Measurements from ENCODE around the gene MACROD2. TPM values are rescaled to one million over a fixed set of nuclear protein-coding genes. Genes with fewer than 3 reads are reported as not detected.
"Not testable (repeated sequence)": the region's sequence is repeated elsewhere in the genome, so short reads cannot be mapped to it uniquely, and the experiment has no call there.

The MACROD2 gene
- polyA plus RNA-seq, 6 donors from 2014 or later: 27.2 to 49.3 (median 36.4) TPM

- Mint-ChIP-seq H3K27me3 (no peaks in the 10 kb centered on the region), H3K4me1 (peaks cover 13 to 24% (median 17%) of the 10 kb centered on the region in 3 donors), H3K27ac (peak overlapping the region in 2 of 6 donors; percentile 6 to 60), H3K36me3 (peaks cover 12 to 25% of the 10 kb centered on the region in 2 donors), H3K9me3 (peaks cover 0 to 3% (median 0%) of the 10 kb centered on the region in 7 donors), H3K4me3 (no peak overlapping the region)
- ATAC-seq (ENCODE audit: low read depth in 2 of 2): no peak
- no peak for DNase-seq
These were observed 2016.2 kb downstream of the MACROD2 start for GRCh38 chr20:16011519-16011918.

DNA sequence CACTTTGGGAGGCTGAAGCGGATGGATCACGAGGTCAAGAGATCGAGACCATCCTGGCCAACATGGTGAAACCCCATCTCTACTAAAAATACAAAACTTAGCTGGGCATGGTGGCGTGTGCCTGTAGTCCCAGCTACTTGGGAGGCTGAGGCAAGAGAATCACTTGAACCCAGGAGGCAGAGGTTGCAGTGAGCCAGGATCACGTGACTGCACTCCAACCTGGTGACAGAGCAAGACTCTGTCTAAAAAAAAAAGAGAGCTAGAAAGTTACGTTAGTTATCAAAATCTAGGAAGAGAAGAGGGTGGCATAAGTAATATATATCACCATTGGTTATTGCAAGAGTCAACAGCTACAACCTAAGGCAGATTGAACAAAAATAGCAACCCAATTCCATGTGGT lies 2017.6 kb downstream of the MACROD2 start:
- not testable (repeated sequence) for H3K4me3 Mint-ChIP-seq
- H3K27ac Mint-ChIP-seq: peak overlapping the region in 2 of 6 donors; percentile 58 to 92

DNA sequence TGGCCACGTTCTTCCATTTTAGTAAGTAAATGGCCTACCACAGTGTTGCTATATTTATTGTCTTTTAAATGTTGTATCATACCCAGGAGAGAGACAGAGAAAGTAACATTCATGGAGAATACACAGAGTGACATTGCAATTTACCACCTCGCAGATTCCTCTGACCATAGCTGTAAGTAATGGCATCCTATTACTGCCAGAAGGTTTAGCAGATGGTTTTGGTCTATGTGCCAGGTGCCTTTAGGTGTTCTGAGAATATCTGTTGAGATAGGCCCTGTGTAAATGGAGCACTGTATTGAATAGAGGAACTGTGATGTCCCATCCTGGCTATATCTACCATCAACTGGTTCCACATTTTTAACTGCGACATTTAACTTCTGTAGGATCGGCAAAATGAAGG lies 2018.3 kb downstream of the MACROD2 start:
- H3K4me3 Mint-ChIP-seq: no peak overlapping the region
- H3K27ac Mint-ChIP-seq: peak overlapping the region in 1 of 6 donors; percentile 72
- ATAC-seq (ENCODE audit: low read depth in 2 of 2) (no peak), DNase-seq (no peak)
- no peaks in the 10 kb centered on the region for H3K27me3 Mint-ChIP-seq
- H3K4me1 Mint-ChIP-seq: peaks cover 14 to 41% (median 26%) of the 10 kb centered on the region in 3 donors
- peaks cover 31 to 39% of the 10 kb centered on the region in 2 donors for H3K36me3 Mint-ChIP-seq
- peaks cover 0 to 5% (median 0%) of the 10 kb centered on the region in 7 donors for H3K9me3 Mint-ChIP-seq

More for the DNA sequence above, 2017.6 kb downstream of the MACROD2 start:
- ATAC-seq (ENCODE audit: low read depth in 2 of 2); DNase-seq; H3K9me3 Mint-ChIP-seq; H3K27me3 Mint-ChIP-seq: not testable (repeated sequence)
- Mint-ChIP-seq H3K36me3 (peaks cover 25 to 38% of the 10 kb centered on the region in 2 donors), H3K4me1 (peaks cover 17 to 35% (median 22%) of the 10 kb centered on the region in 3 donors)

- DNase-seq: no peak
- Mint-ChIP-seq H3K27me3 (no peaks in the 10 kb centered on the region), H3K27ac (peak overlapping the region in 2 of 6 donors; percentile 29 to 72), H3K4me1 (peaks cover 18 to 49% (median 30%) of the 10 kb centered on the region in 3 donors), H3K4me3 (no peak overlapping the region), H3K36me3 (peaks cover 32 to 39% of the 10 kb centered on the region in 2 donors), H3K9me3 (peaks cover 0 to 5% (median 0%) of the 10 kb centered on the region in 7 donors)
- ATAC-seq (ENCODE audit: low read depth in 2 of 2): no peak
These were observed 2019.1 kb downstream of the MACROD2 start for GRCh38 chr20:16014436-16014835.

- Mint-ChIP-seq H3K27ac (no peak overlapping the region), H3K36me3 (peaks cover 26 to 30% of the 10 kb centered on the region in 2 donors), H3K27me3 (no peaks in the 10 kb centered on the region), H3K4me1 (peaks cover 27 to 52% (median 35%) of the 10 kb centered on the region in 3 donors), H3K4me3 (no peak overlapping the region), H3K9me3 (peaks cover 0 to 5% (median 0%) of the 10 kb centered on the region in 7 donors)
- ATAC-seq (ENCODE audit: low read depth in 2 of 2): no peak
- no peak for DNase-seq
These were observed 2022.3 kb downstream of the MACROD2 start for GRCh38 chr20:16017656-16018055.

GRCh38 chr20:16018881-16019280 lies 2023.6 kb downstream of the MACROD2 start:
- DNase-seq (no peak), ATAC-seq (ENCODE audit: low read depth in 2 of 2) (no peak)
- Mint-ChIP-seq H3K27me3 (no peaks in the 10 kb centered on the region), H3K4me1 (peaks cover 29 to 51% (median 46%) of the 10 kb centered on the region in 3 donors), H3K36me3 (peaks cover 24 to 27% of the 10 kb centered on the region in 2 donors), H3K27ac (peak overlapping the region in 1 of 6 donors; percentile 23), H3K4me3 (no peak overlapping the region), H3K9me3 (peaks cover 0 to 5% (median 0%) of the 10 kb centered on the region in 7 donors)

DNA sequence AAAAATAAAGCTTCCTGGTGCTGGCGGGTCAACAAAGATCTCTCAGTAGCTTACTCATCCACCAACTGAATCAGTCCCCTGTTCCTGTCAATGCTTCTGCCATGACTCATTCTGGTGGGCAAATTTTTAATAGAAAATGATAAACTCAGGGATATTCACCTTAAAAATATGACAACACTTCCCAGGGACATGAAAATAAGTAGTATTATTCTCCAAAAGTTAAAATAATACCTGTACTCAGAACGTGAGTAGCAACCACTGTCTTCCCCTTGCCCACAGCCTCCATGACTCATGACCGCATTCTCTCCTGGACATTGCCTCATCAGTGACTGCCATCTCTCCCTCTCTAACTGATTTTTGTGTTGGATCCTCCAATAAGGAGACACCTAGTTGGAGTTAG lies 2025.7 kb downstream of the MACROD2 start:
- DNase-seq: no peak
- H3K27ac Mint-ChIP-seq: peak overlapping the region in 1 of 6 donors; percentile 60
- no peaks in the 10 kb centered on the region for H3K27me3 Mint-ChIP-seq
- H3K36me3 Mint-ChIP-seq: peaks cover 19 to 27% of the 10 kb centered on the region in 2 donors
- no peak for ATAC-seq (ENCODE audit: low read depth in 2 of 2)
- no peak overlapping the region for H3K4me3 Mint-ChIP-seq
- peaks cover 38 to 67% (median 60%) of the 10 kb centered on the region in 3 donors for H3K4me1 Mint-ChIP-seq
- peaks cover 0 to 9% (median 0%) of the 10 kb centered on the region in 7 donors for H3K9me3 Mint-ChIP-seq

- Mint-ChIP-seq H3K9me3 (peaks cover 6 to 26% (median 16%) of the 10 kb centered on the region in 7 donors), H3K27me3 (no peaks in the 10 kb centered on the region), H3K27ac (peak overlapping the region; percentile 7 to 93 (median 58)), H3K4me1 (peaks cover 51 to 84% (median 78%) of the 10 kb centered on the region in 3 donors), H3K4me3 (peak overlapping the region in 7 of 8 donors; percentile 15 to 87 (median 53)), H3K36me3 (peaks cover 20 to 22% of the 10 kb centered on the region in 2 donors)
- DNase-seq (no peak), ATAC-seq (ENCODE audit: low read depth in 2 of 2) (no peak)
These were observed 2029.8 kb downstream of the MACROD2 start for GRCh38 chr20:16025084-16025483.

GRCh38 chr20:16027686-16028085 lies 2032.4 kb downstream of the MACROD2 start:
- H3K27me3 Mint-ChIP-seq: no peaks in the 10 kb centered on the region
- peaks cover 21 to 31% of the 10 kb centered on the region in 2 donors for H3K36me3 Mint-ChIP-seq
- H3K4me3 Mint-ChIP-seq: peak overlapping the region in 5 of 8 donors; percentile 14 to 84 (median 18)
- no peak for ATAC-seq (ENCODE audit: low read depth in 2 of 2)
- peak overlapping the region in 4 of 6 donors; percentile 18 to 89 (median 82) for H3K27ac Mint-ChIP-seq
- DNase-seq: no peak
- peaks cover 63 to 83% (median 82%) of the 10 kb centered on the region in 3 donors for H3K4me1 Mint-ChIP-seq
- peaks cover 7 to 27% (median 19%) of the 10 kb centered on the region in 7 donors for H3K9me3 Mint-ChIP-seq

GRCh38 chr20:16028923-16029322 lies 2033.6 kb downstream of the MACROD2 start:
- ATAC-seq (ENCODE audit: low read depth in 2 of 2): peak; percentile 97 to 98
- no peaks in the 10 kb centered on the region for H3K27me3 Mint-ChIP-seq

DNA sequence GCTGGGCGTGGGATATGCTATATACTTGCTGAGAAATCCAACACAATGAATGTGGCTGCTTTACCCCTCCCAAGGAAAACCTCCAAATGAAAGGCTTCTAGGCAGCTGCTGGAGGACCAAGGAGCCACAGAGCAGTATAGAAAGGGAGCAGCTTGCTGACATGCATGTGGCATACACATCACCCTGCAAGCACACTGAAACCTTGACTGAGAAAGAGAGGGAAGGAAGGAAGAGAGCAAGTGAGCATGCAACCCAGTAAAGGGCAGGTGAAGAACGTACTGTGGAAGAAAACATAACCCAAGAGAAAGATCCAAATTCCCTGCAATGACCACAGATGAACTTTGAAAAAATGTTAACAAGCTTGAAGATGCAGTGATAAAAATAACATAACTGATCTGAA lies 2034.9 kb downstream of the MACROD2 start:
- Mint-ChIP-seq H3K4me1 (peaks cover 56 to 68% (median 62%) of the 10 kb centered on the region in 3 donors), H3K9me3 (peaks cover 7 to 27% (median 19%) of the 10 kb centered on the region in 7 donors), H3K36me3 (peaks cover 21 to 31% of the 10 kb centered on the region in 2 donors), H3K27ac (peak overlapping the region in 2 of 6 donors; percentile 25 to 69), H3K27me3 (no peaks in the 10 kb centered on the region), H3K4me3 (peak overlapping the region in 2 of 8 donors; percentile 44 to 67)
- DNase-seq: no peak
- no peak for ATAC-seq (ENCODE audit: low read depth in 2 of 2)

More at GRCh38 chr20:16028923-16029322, 2033.6 kb downstream of the MACROD2 start:
- H3K9me3 Mint-ChIP-seq: peaks cover 7 to 27% (median 19%) of the 10 kb centered on the region in 7 donors
- peak overlapping the region in 6 of 8 donors; percentile 49 to 84 (median 64) for H3K4me3 Mint-ChIP-seq
- H3K36me3 Mint-ChIP-seq: peaks cover 21 to 31% of the 10 kb centered on the region in 2 donors
- peaks cover 62 to 81% (median 75%) of the 10 kb centered on the region in 3 donors for H3K4me1 Mint-ChIP-seq
- peak overlapping the region; percentile 81 to 91 (median 88) for H3K27ac Mint-ChIP-seq
- DNase-seq: peak; percentile 23

DNA sequence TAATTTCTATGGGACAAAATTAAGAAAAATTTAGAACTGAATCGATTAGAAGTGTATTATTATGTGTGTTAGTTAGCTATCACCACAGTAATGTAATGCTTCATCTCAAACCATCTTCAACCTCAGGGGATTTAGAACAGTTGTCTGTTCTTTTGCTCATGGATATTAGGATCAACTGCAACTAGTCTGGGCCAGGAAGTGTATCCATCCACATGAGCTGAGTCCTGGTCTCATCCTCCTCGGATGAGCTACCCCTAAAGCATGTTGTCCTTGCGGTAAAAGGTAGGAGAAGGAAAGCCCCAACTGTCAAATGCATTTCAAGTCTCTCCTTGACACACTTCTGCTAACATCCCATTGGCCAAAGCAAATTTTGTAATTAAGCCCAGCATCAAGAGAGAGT lies 2040.3 kb downstream of the MACROD2 start:
- no peak for DNase-seq
- Mint-ChIP-seq H3K27me3 (no peaks in the 10 kb centered on the region), H3K36me3 (peaks cover under 1 to 4% of the 10 kb centered on the region in 2 donors), H3K9me3 (peaks cover 0 to 12% (median 4%) of the 10 kb centered on the region in 7 donors), H3K4me1 (peaks cover 45 to 57% (median 48%) of the 10 kb centered on the region in 3 donors), H3K27ac (peak overlapping the region in 2 of 6 donors; percentile 64 to 66), H3K4me3 (peak overlapping the region in 1 of 8 donors; percentile 22)
- no peak for ATAC-seq (ENCODE audit: low read depth in 2 of 2)

GRCh38 chr20:16036331-16036730 lies 2041.0 kb downstream of the MACROD2 start:
- Mint-ChIP-seq H3K27me3 (no peaks in the 10 kb centered on the region), H3K36me3 (no peaks in the 10 kb centered on the region), H3K4me1 (peaks cover 48 to 62% (median 55%) of the 10 kb centered on the region in 3 donors), H3K9me3 (peaks cover 0 to 10% (median 3%) of the 10 kb centered on the region in 7 donors), H3K27ac (peak overlapping the region in 1 of 6 donors; percentile 11), H3K4me3 (no peak overlapping the region)
- no peak for DNase-seq
- ATAC-seq (ENCODE audit: low read depth in 2 of 2): no peak

GRCh38 chr20:16040742-16041141 lies 2045.4 kb downstream of the MACROD2 start:
- Mint-ChIP-seq H3K27me3 (no peaks in the 10 kb centered on the region), H3K4me3 (peak overlapping the region; percentile 3 to 84 (median 58)), H3K4me1 (peaks cover 47 to 88% (median 84%) of the 10 kb centered on the region in 3 donors), H3K9me3 (peaks cover 0 to 8% (median 3%) of the 10 kb centered on the region in 7 donors), H3K36me3 (peaks cover 5 to 7% of the 10 kb centered on the region in 2 donors), H3K27ac (peak overlapping the region; percentile 0 to 95 (median 84))
- peak; percentile 80 for DNase-seq
- ATAC-seq (ENCODE audit: low read depth in 2 of 2): peak; percentile 92 to 93
